K562 (cell line): ENCODE measurements around the gene RAE1. TPM values are rescaled to one million over a fixed set of nuclear protein-coding genes. Genes with fewer than 3 reads are reported as not detected.

Experiments used
- ATAC-seq: fragments of 200-7000 bp; cut with Tn5 transposase; 3 replicates; pipeline ENCODE4 v1.9.1; 2020; ENCODE audit warnings: moderate library complexity
- BruUV-seq: library from RNA; stranded (reverse); fragments of 400-500 nt; replicated peaks from 2 replicates; lab custom pipeline; 2021; lab: Mats Ljungman, UMichigan
- CTCF ChIA-PET: fragments of 300-600 bp; formaldehyde crosslinking; extraction: SDS; loops from one replicate; lab custom pipeline; 2021; ENCODE audit warnings: low intra/inter-chr PET ratio; lab: Yijun Ruan, JAX
- POLR2A ChIA-PET: fragments of 300-600, 350-650 bp; sonication (Branson Sonifier 250); formaldehyde crosslinking; extraction: SDS; loops from one replicate; lab custom pipeline; 2021; ENCODE audit warnings: antibody characterized with exemption, inconsistent platforms; lab: Yijun Ruan, JAX
- DNase-seq, 4 experiments: peaks; one replicate each; pipeline versions ENCODE4 v3.0.0 to v3.0.0-alpha.2; 2011 to 2018; ENCODE audit warnings: low spot score in 3 of 4, mixed read lengths in 3 of 4; ENCODE audit errors: extremely low read depth in 1 of 4
- FAIRE-seq: peaks from 2 replicates; lab custom pipeline; 2011; peaks lifted over from hg19 to GRCh38; lab: Jason Lieb, UNC
- H2AFZ ChIP-seq: 2 replicates; pipeline ENCODE4 v1.6.0; 2011; ENCODE audit warnings: low read depth, low read length, control low read depth, inconsistent platforms
- H3K27ac ChIP-seq: fragments of 200-600 bp; 3 replicates; pipeline ENCODE4 v1.8.0; 2011; ENCODE audit warnings: low read depth, mild to moderate bottlenecking, control low read depth, inconsistent platforms, low read length, moderate library complexity, mixed read lengths; ENCODE audit errors: extremely low read depth
- H3K27me3 ChIP-seq, 2 experiments: fragments of 300-600 bp in 1 of 2; 2 replicates in 1 of 2; 3 replicates in 1 of 2; pipeline versions ENCODE4 v1.6.0 to v1.8.0; 2011; ENCODE audit warnings: inconsistent platforms in 2 of 2, low read length in 2 of 2, mild to moderate bottlenecking in 1 of 2, mixed read lengths in 1 of 2, moderate library complexity in 1 of 2; ENCODE audit not compliant: control insufficient read depth in 2 of 2, insufficient read depth in 2 of 2
- H3K36me3 ChIP-seq: fragments of 300-600 bp; 3 replicates; pipeline ENCODE4 v1.8.0; 2011; ENCODE audit warnings: mild to moderate bottlenecking, low read length, inconsistent platforms; ENCODE audit not compliant: control insufficient read depth, insufficient read depth
- H3K4me1 ChIP-seq, 2 experiments: fragments of 200-600 bp in 1 of 2; replicated peaks in 1 of 2; 2 replicates in 1 of 2; 3 replicates in 1 of 2; pipeline versions ENCODE4 v1.5.1 to v1.8.0; 2011; ENCODE audit warnings: inconsistent platforms in 2 of 2, low read length in 2 of 2, mild to moderate bottlenecking in 1 of 2, mixed read lengths in 1 of 2, moderate library complexity in 1 of 2; ENCODE audit not compliant: control insufficient read depth in 2 of 2, insufficient read depth in 2 of 2
- H3K4me2 ChIP-seq: 2 replicates; pipeline ENCODE4 v1.6.1; 2011; ENCODE audit warnings: low read length, control low read depth, inconsistent platforms, mixed read lengths; ENCODE audit not compliant: insufficient read depth
- H3K4me3 ChIP-seq: fragments of 200-600 bp; sonication (generic), shearing (Covaris generic); 2 replicates; pipeline ENCODE4 v1.5.1; 2016; ENCODE audit warnings: control low read depth, inconsistent platforms
- H3K79me2 ChIP-seq: fragments of 200-600 bp; 3 replicates; pipeline ENCODE4 v1.8.0; 2011; ENCODE audit warnings: low read length, inconsistent platforms; ENCODE audit not compliant: control insufficient read depth, insufficient read depth
- H3K9ac ChIP-seq, 2 experiments: 2 replicates each; pipeline versions ENCODE4 v1.6.0 to v1.6.1; 2011; ENCODE audit warnings: low read depth in 2 of 2, low read length in 2 of 2, control low read depth in 1 of 2, inconsistent platforms in 1 of 2, mild to moderate bottlenecking in 1 of 2, mixed read lengths in 1 of 2; ENCODE audit not compliant: insufficient read depth in 1 of 2
- H3K9me1 ChIP-seq: one replicate; pipeline ENCODE4 v1.6.0; 2011; ENCODE audit warnings: inconsistent platforms, mild to moderate bottlenecking, low read length, moderate library complexity; ENCODE audit not compliant: control insufficient read depth, insufficient read depth
- H3K9me3 ChIP-seq: replicated peaks from 2 replicates; pipeline ENCODE4 v1.5.1; 2011; ENCODE audit warnings: low read depth, low read length, inconsistent platforms; ENCODE audit not compliant: control insufficient read depth, insufficient read depth
- H4K20me1 ChIP-seq: replicated peaks from 2 replicates; pipeline ENCODE4 v1.6.1; 2011; ENCODE audit warnings: low read length, inconsistent platforms, mixed read lengths; ENCODE audit not compliant: control insufficient read depth, insufficient read depth
- AFF1 ChIP-seq, 2 experiments: fragments of 450-650 bp; IDR thresholded peaks; 2 replicates each; pipeline ENCODE4 v1.6.1; 2018; ENCODE audit warnings: mild to moderate bottlenecking in 2 of 2, low read depth in 1 of 2; ENCODE audit not compliant: partially characterized antibody in 2 of 2
- CLOCK ChIP-seq: fragments of 250-450 bp; sonication (Bioruptor Pico); IDR thresholded peaks from 2 replicates; pipeline ENCODE4 v1.4.0; 2020; ENCODE audit warnings: mild to moderate bottlenecking, moderate library complexity, borderline replicate concordance
- EGR1 ChIP-seq: fragments of 450-650 bp; conservative IDR thresholded peaks from 2 replicates; pipeline ENCODE4 v1.6.1; 2017; ENCODE audit warnings: mild to moderate bottlenecking
- ETV5 ChIP-seq: sonication (generic); formaldehyde crosslinking; IDR thresholded peaks from 2 replicates; pipeline ENCODE4 v1.4.0; 2020; ENCODE audit warnings: low read depth, mild to moderate bottlenecking, missing genetic modification reagents
- FOXK2 ChIP-seq, 2 experiments: fragments of 450-650 bp; IDR thresholded peaks in 1 of 2; conservative IDR thresholded peaks in 1 of 2; 2 replicates each; pipeline ENCODE4 v1.6.1; 2016; ENCODE audit warnings: low read depth in 2 of 2, mild to moderate bottlenecking in 1 of 2
- MAFG ChIP-seq: fragments of 450-650 bp; conservative IDR thresholded peaks from 2 replicates; pipeline ENCODE4 v1.6.1; 2016; ENCODE audit warnings: missing genetic modification characterization, missing compliant biosample characterization
- NR2C2 ChIP-seq, 2 experiments: fragments of 200-800 bp in 1 of 2; sonication (Bioruptor generic) in 1 of 2; sonication (generic) in 1 of 2; formaldehyde crosslinking in 1 of 2; IDR thresholded peaks; 2 replicates each; pipeline versions ENCODE4 v1.6.1 to v1.8.0; 2016 to 2022; ENCODE audit warnings: mild to moderate bottlenecking in 1 of 2, missing compliant biosample characterization in 1 of 2, missing genetic modification characterization in 1 of 2, missing genetic modification reagents in 1 of 2
- POLR2AphosphoS2 ChIP-seq: IDR thresholded peaks from 2 replicates; pipeline ENCODE4 v1.6.1; 2012; ENCODE audit warnings: low read length, improper control_type of control experiment
- RBM17 ChIP-seq: fragments of 200-400 bp; formaldehyde crosslinking; IDR thresholded peaks from 2 replicates; pipeline ENCODE4 v1.6.1; 2017; ENCODE audit warnings: low read depth, mild to moderate bottlenecking, low read length, borderline replicate concordance
- SMAD2 ChIP-seq: fragments of 150-350 bp; IDR thresholded peaks from 2 replicates; pipeline ENCODE4 v1.6.1; 2014; ENCODE audit warnings: low read depth, mild to moderate bottlenecking, low read length
- SPI1 ChIP-seq: IDR thresholded peaks from 2 replicates; pipeline ENCODE4 v1.6.1; 2011; ENCODE audit warnings: low read depth, low read length, control low read depth, borderline replicate concordance
- ZFX ChIP-seq: sonication (generic); formaldehyde crosslinking; IDR thresholded peaks from 2 replicates; pipeline ENCODE4 v1.8.0; 2022; ENCODE audit warnings: mild to moderate bottlenecking, missing genetic modification reagents, moderate library complexity
- WGBS: fragments of 100-300 bp; shearing (Covaris generic); methylation state at CpG from one replicate; pipeline ENCODE4 v1.1.6; 2016; ENCODE audit warnings: low coverage, mixed read lengths; ENCODE audit not compliant: insufficient coverage; ENCODE audit errors: missing lambda C conversion rate; 5-methylcytosine and 5-hydroxymethylcytosine counted together
- in situ Hi-C: fragments of 300-500 bp; cut with MboI; formaldehyde crosslinking; loops from 4 replicates; pipeline ENCODE4 v1.15.0; 2018; ENCODE audit warnings: inconsistent platforms, mixed read lengths
- intact Hi-C: fragments of 100-400 bp; cut with micrococcal nuclease; formaldehyde crosslinking; loops from 2 replicates; pipeline ENCODE4 v1.14.2; 2022
- polyA plus RNA-seq, 8 experiments: library from polyadenylated mRNA; depleted of rRNA in 4 of 8; stranded (reverse) in 5 of 8; unstranded in 3 of 8; fragments of >200 nt; fragmentation: Nextera tagmentation in 2 of 8; fragmentation: Illumina TruSeq in 1 of 8; extraction: Ambion mirVana in 2 of 8; extraction: Trizol in 1 of 8; gene quantifications; 2 replicates each; pipeline versions ENCODE4 v1.2.1 to v1.2.3, GENCODE V29; 2011 to 2014; ENCODE audit warnings: inconsistent platforms in 1 of 8, missing spikeins in 1 of 8
- total RNA-seq, 7 experiments: library from RNA; depleted of rRNA in 6 of 7; stranded (reverse); fragments of >200 nt in 6 of 7; fragmentation: Illumina TruSeq in 2 of 7; extraction: Trizol in 2 of 7; gene quantifications; 2 replicates each; pipeline versions ENCODE4 v1.2.1 to v1.2.3, GENCODE V29; 2011 to 2021; ENCODE audit warnings: low replicate concordance in 1 of 7
- TF ChIP-seq, protein P1 (sequence below), 2 experiments: IDR thresholded peaks; 2 replicates each; pipeline ENCODE4 v1.6.1; 2011; ENCODE audit warnings: borderline replicate concordance in 1 of 2, control low read depth in 1 of 2, low read depth in 1 of 2, low read length in 1 of 2, mild to moderate bottlenecking in 1 of 2, mixed read lengths in 1 of 2, moderate library complexity in 1 of 2; ENCODE audit not compliant: insufficient read depth in 1 of 2, insufficient read length in 1 of 2, poor library complexity in 1 of 2, severe bottlenecking in 1 of 2; ENCODE audit errors: extremely low read depth in 1 of 2

Gene RAE1
- total and polyA plus RNA-seq, 9 of the 15 experiments (the other 6 are each of a cell fraction or from before 2014, with no cell fraction given) = 33.7 to 248 (median 77.7) TPM

DNA sequence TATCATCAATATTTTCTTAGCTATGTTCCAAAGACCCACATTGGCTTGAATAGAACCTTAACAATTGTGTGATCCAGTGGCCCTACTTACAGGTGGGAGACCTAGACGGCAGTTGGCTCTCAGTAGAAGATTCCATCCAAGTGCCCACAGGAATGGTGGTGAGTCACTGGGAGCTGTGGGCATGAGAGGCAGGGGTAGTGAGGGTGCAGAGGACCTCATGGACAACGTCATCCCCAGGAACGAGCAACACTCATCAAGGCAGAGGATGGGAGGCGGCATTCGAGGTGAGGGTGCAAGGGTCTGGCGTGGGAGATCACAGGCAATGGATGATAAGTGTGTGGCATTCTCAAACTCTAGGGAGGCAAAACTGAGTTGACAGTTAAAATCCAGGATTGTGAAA, 38.9 kb upstream of the RAE1 start (continued):
- TF ChIP-seq RBM17 (no peak), FOXK2 (conservative IDR thresholded peaks at IDR 0.05 in 1 of 2, IDR thresholded peaks at IDR 0.05 in 1 of 2; ENCODE audit: low read depth in 2 of 2) (no peak), SPI1 (no peak), MAFG (no peak)
- TF ChIP-seq, protein P1, sequence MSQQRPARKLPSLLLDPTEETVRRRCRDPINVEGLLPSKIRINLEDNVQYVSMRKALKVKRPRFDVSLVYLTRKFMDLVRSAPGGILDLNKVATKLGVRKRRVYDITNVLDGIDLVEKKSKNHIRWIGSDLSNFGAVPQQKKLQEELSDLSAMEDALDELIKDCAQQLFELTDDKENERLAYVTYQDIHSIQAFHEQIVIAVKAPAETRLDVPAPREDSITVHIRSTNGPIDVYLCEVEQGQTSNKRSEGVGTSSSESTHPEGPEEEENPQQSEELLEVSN (IDR thresholded peaks at IDR 0.05; ENCODE audit: borderline replicate concordance in 1 of 2, extremely low read depth in 1 of 2, insufficient read depth in 1 of 2, insufficient read length in 1 of 2, low read depth in 1 of 2, low read length in 1 of 2, poor library complexity in 1 of 2, severe bottlenecking in 1 of 2) = no peak
- TF ChIP-seq, all 486 proteins: peak for 0

DNA sequence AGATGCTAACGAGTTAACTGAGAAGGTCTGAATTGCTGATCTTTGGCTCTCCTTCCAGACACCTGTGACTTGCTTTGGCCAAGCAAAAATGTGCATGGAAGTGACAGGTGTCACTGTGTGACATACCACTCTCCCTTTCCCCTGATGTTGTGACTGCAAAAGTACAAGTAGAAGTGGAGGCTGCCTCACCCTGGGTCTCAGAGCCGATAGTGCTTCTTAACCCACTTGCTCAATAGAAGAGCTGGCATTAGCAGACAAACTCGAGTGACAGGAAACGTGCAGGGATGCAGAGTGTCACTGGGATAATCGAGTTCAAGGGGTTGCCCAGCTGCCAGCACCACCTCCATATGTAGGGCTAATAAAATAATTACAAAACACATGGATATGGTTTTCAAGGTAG, 37.8 kb upstream of the RAE1 start:
- 2% methylated on average over 5 of the region's 5 CpGs for WGBS
- Histone ChIP-seq H3K27ac (no peak overlapping the region), H4K20me1 (no peaks in the 10 kb centered on the region; the same call in 1 of the 2 replicates), H3K9me3 (no peaks in the 10 kb centered on the region), H3K9ac (no peak overlapping the region), H3K9me1 (no peaks in the 10 kb centered on the region), H3K79me2 (no peaks in the 10 kb centered on the region), H3K4me1 (no peaks in the 10 kb centered on the region), H3K4me3 (no peak overlapping the region), H3K36me3 (no peaks in the 10 kb centered on the region), H2AFZ (no peak overlapping the region), H3K27me3 (peaks cover 33 to 62% of the 10 kb centered on the region in 2 experiments), H3K4me2 (no peak overlapping the region)
- DNase-seq (no peak), ATAC-seq (no peak), FAIRE-seq (no peak)
- ChIA-PET POLR2A (no interaction called here), CTCF (no interaction called here)
- in situ Hi-C loops = no loop called here
- BruUV-seq = no TSS peak
- intact Hi-C loops = no loop called here
- TF ChIP-seq POLR2AphosphoS2 (no peak), EGR1 (no peak), ZFX (CRISPR knock-in tag) (no peak), SMAD2 (no peak), CLOCK (CRISPR knock-in tag) (no peak), ETV5 (CRISPR knock-in tag) (no peak), NR2C2 (CRISPR knock-in tag; IDR thresholded peaks at IDR 0.05) (no peak), NR2C2 (tag; IDR thresholded peaks at IDR 0.05) (no peak), AFF1 (IDR thresholded peaks at IDR 0.05; ENCODE audit: low read depth in 1 of 2, partially characterized antibody in 2 of 2) (no peak)
